Measurements from ENCODE around the gene MET.

The MET gene

GRCh38 chr7:116836911-116837310 is 164.9 kb downstream of the MET start:
- TF ChIP-seq CTCF (IDR thresholded peaks at IDR 0.05; ENCODE audit: low read depth, low read length): no peak
- no peak for DNase-seq
- H3K27ac ChIP-seq: no peak overlapping the region
- H3K4me3 ChIP-seq (ENCODE audit: low read depth, low read length): no peak overlapping the region
- H3K27me3 ChIP-seq (ENCODE audit: insufficient read depth, low read depth, severe bottlenecking): peaks cover 6% of the 10 kb centered on the region
- no peaks in the 10 kb centered on the region for H3K9me3 ChIP-seq (ENCODE audit: severe bottlenecking)
- H3K36me3 ChIP-seq: no peaks in the 10 kb centered on the region

GRCh38 chr7:116837586-116837985 is 165.6 kb downstream of the MET start:
- Histone ChIP-seq H3K36me3 (no peaks in the 10 kb centered on the region), H3K27me3 (ENCODE audit: insufficient read depth, low read depth, severe bottlenecking) (peaks cover 6% of the 10 kb centered on the region), H3K9me3 (ENCODE audit: severe bottlenecking) (no peaks in the 10 kb centered on the region), H3K27ac (no peak overlapping the region), H3K4me3 (ENCODE audit: low read depth, low read length) (no peak overlapping the region)
- TF ChIP-seq CTCF (IDR thresholded peaks at IDR 0.05; ENCODE audit: low read depth, low read length): no peak
- DNase-seq: no peak

GRCh38 chr7:116840256-116840655 is 168.3 kb downstream of the MET start:
- TF ChIP-seq CTCF (IDR thresholded peaks at IDR 0.05; ENCODE audit: low read depth, low read length): no peak
- no peaks in the 10 kb centered on the region for H3K36me3 ChIP-seq
- no peak overlapping the region for H3K27ac ChIP-seq
- DNase-seq: no peak
- no peaks in the 10 kb centered on the region for H3K9me3 ChIP-seq (ENCODE audit: severe bottlenecking)
- no peak overlapping the region for H3K4me3 ChIP-seq (ENCODE audit: low read depth, low read length)
- peaks cover 11% of the 10 kb centered on the region for H3K27me3 ChIP-seq (ENCODE audit: insufficient read depth, low read depth, severe bottlenecking)

GRCh38 chr7:116842371-116842770 is 170.4 kb downstream of the MET start:
- no peak for DNase-seq
- Histone ChIP-seq H3K9me3 (ENCODE audit: severe bottlenecking) (no peaks in the 10 kb centered on the region), H3K36me3 (no peaks in the 10 kb centered on the region), H3K27me3 (ENCODE audit: insufficient read depth, low read depth, severe bottlenecking) (peaks cover 8% of the 10 kb centered on the region), H3K27ac (no peak overlapping the region), H3K4me3 (ENCODE audit: low read depth, low read length) (no peak overlapping the region)
- TF ChIP-seq CTCF (IDR thresholded peaks at IDR 0.05; ENCODE audit: low read depth, low read length): no peak

- no peaks in the 10 kb centered on the region for H3K9me3 ChIP-seq (ENCODE audit: severe bottlenecking)
- TF ChIP-seq CTCF (IDR thresholded peaks at IDR 0.05; ENCODE audit: low read depth, low read length): no peak
- no peak for DNase-seq
- H3K36me3 ChIP-seq: no peaks in the 10 kb centered on the region
- no peak overlapping the region for H3K27ac ChIP-seq
- no peak overlapping the region for H3K4me3 ChIP-seq (ENCODE audit: low read depth, low read length)
- H3K27me3 ChIP-seq (ENCODE audit: insufficient read depth, low read depth, severe bottlenecking): peaks cover 8% of the 10 kb centered on the region
Measured at GRCh38 chr7:116843378-116843777, 171.4 kb downstream of the MET start.
